Suppressor macrophage (primary cell): ENCODE data around the gene PTPRF.

Experiments used
- DNase-seq, 4 experiments: peaks; one replicate each; pipeline ENCODE4 v3.0.0-alpha.2; 2020 to 2022

Gene PTPRF

DNA sequence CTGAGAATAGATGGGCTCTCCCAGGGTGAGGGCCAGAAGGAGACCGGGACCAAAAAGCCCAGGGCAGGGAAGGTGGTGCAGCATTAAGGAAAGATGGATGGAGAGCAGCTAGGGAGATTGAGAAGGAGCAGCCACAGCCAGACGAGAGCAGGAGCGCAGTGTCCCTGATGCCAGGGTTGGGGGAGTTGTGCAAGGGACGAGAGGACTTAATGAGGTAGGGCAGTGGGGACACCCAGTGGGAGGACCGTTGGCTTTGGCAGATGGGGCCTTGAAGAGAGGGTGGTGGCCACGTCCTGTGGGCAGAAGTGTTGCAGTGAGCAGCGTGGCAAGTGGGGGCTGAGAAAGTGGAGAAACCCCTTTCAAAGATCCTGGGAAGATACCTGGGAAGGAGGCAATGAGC, 81.3 kb downstream of the PTPRF start:
- no peak for DNase-seq

DNA sequence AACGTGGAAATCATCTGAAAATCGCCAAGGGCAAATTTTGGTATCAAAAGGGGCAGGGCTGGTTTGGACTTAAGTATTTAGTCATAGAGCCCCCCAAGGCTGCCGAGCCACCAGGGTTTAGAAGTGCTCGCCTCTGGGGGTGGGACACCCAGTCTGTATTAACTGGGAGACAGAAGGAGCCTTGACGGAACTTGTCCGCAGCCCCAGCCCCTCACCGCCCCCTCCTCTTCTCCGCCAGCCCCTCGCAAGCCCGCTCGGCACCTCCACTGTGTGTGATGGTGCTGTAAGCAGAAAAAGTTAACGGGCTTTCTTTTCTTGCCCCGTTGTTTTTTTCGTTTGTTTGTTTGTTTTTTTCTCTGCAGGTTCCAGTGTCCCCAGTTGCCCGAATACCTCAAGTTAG, 81.7 kb downstream of the PTPRF start:
- DNase-seq: no peak

DNA sequence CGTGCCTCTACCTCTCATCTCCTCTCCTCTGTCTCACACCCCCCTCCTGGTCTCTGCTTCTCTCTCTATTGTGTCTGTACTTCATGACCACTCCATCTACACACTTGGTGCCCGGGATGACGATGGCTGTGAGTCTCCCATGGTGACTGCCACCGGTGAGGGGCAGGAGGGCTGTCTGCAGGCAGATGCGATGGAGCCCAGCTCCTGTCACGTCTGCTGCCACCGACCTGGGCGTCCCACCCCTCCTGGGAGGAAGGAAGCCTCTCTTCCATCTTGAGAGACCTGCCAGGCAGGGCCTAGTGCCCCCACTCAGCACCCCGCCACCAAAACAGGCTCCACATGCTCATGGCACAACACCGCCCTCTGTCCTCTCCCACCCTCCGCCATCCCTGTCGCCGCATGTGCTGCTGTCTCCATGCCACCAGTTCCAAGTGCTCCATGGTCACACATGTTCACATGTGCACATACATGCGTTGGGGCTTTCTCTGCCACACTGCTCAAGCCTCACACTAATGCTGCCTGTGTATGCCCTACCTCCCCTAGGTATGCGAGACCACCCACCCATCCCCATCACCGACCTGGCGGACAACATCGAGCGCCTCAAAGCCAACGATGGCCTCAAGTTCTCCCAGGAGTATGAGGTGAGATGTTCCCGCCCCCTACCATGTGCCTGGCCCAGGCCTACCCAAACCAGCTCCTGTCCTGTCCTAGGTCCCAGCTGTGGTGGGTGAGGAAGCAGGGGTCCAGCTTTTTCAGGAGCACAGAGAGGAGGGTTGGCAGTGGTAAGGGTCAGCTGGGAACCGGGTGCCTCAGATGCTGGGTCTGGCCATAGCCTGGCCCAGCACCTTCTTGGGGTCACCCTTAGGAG, 82.6 kb downstream of the PTPRF start:
- no peak for DNase-seq

DNA sequence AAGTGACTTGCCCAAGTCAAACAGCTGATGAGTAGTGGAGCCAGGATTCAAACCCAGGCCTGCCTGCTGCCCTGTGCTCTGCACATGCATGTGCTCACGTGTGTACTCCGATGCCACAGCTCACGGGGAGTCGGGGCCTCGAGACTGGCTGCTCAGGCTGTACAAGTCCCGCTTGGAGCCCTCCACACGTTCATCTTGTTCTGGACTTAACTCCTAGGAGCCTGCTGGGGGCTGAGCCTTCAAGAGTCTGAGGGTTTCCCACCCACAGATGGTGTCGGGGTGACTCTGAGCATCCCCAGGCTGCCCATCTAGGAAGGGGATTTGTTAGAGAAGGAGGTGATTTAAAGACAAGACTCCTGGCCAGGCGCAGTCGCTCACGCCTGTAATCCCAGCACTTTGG, 83.5 kb downstream of the PTPRF start:
- no peak for DNase-seq

DNA sequence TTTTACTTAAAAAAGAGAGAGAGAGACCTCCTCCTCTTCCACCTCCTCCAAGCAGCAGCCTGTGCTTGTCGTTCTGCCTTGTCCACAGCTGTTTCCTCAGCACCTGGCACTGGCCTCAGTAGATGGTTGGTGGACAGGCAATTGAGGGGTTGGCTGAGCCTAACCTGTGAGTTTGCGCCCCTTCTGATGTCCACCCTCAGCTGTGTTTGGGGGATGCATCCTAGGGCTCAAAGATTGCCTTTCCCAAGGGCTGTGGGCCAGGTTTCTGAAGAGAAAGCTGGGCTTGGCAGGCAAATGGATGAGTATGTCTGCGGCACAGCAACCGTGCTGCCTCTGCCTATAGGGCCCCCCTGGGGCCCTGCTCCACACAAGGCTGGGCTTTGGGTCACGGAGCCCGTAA, 84.2 kb downstream of the PTPRF start:
- no peak for DNase-seq

DNA sequence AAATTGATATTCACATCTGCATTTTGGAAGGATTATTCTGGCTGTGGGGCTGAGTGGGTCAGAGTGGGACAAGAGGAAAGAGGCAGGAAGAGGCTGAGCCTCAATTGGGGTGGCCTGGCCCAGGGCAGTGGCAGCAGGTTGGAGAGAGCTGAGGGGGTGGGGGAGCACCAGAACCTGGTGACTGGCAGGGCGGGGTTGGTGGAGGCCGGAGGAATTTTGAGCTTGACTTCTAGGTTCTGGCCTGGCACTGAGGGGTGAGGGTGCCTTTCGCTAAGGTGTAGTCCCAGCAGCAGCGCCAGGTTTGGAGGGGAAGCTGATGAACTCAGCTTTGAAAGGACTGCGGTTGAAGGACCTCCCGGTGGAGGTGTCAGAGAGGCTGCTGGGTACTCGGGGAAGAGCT, 85.7 kb downstream of the PTPRF start:
- DNase-seq: no peak

DNA sequence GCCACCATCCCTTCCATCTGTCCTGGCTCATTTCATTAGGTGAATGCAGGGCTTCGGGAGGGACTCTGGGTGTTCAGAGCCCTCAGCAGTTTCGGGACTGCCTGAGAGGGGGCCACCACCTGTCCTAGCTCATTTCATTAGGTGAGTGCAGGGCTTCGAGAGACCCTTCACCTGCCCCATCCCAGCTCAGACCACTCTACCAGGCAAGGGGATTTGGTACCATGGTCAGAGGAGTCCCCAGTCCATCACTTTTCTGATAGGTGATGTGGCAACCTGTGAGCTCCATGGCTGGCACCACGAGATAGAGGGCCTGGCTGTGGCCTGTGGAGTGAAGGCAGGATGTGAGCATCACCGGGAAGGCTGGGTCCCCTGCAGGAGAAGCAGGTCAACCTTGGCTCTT, 86.3 kb downstream of the PTPRF start:
- DNase-seq: no peak

DNA sequence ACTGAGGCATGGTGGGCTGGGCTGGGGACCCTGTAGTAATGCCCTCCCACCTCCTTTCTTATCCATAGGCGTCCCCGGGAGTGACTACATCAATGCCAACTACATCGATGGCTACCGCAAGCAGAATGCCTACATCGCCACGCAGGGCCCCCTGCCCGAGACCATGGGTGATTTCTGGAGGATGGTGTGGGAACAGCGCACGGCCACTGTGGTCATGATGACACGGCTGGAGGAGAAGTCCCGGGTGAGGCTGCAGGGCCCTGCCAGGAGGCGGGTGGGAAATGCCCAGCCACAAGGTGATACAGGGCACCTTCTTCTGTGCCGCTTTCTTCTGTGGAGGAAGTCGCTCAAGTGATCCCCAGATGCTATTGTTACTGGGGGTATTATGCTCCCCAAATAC, 87.0 kb downstream of the PTPRF start:
- no peak for DNase-seq

DNA sequence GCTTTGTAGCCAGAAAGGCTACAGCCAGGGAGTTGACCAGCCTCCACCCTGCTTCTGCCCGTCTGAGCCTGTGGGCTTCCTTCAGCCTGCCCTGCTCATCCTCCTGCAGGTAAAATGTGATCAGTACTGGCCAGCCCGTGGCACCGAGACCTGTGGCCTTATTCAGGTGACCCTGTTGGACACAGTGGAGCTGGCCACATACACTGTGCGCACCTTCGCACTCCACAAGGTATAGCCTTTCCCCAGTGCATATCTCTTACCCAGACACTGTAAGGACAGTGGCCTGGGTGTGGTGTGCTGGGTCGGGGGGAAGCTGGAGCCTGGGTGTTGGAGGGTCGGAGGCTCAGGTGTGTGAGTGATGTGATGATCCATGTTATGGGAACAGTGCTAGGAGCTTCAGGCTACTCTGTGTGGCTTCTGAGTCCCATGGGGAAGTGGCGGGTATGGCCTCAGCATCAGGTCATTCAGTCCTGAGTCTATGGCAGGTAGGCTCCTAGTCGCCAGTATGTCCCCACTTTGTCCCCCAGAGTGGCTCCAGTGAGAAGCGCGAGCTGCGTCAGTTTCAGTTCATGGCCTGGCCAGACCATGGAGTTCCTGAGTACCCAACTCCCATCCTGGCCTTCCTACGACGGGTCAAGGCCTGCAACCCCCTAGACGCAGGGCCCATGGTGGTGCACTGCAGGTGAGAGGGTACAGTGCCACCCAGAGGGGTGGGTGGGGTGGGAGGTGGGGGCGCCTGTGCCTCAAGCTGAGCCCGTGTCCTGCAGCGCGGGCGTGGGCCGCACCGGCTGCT, 88.0 kb downstream of the PTPRF start:
- DNase-seq: no peak

DNA sequence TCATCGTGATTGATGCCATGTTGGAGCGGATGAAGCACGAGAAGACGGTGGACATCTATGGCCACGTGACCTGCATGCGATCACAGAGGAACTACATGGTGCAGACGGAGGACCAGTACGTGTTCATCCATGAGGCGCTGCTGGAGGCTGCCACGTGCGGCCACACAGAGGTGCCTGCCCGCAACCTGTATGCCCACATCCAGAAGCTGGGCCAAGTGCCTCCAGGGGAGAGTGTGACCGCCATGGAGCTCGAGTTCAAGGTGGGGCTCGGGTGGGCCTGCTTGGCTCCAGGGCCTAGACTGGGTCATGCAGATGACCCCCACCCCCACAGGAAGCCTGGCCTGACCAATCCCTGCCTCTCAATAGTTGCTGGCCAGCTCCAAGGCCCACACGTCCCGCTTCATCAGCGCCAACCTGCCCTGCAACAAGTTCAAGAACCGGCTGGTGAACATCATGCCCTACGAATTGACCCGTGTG, 88.7 kb downstream of the PTPRF start:
- DNase-seq: no peak

DNA sequence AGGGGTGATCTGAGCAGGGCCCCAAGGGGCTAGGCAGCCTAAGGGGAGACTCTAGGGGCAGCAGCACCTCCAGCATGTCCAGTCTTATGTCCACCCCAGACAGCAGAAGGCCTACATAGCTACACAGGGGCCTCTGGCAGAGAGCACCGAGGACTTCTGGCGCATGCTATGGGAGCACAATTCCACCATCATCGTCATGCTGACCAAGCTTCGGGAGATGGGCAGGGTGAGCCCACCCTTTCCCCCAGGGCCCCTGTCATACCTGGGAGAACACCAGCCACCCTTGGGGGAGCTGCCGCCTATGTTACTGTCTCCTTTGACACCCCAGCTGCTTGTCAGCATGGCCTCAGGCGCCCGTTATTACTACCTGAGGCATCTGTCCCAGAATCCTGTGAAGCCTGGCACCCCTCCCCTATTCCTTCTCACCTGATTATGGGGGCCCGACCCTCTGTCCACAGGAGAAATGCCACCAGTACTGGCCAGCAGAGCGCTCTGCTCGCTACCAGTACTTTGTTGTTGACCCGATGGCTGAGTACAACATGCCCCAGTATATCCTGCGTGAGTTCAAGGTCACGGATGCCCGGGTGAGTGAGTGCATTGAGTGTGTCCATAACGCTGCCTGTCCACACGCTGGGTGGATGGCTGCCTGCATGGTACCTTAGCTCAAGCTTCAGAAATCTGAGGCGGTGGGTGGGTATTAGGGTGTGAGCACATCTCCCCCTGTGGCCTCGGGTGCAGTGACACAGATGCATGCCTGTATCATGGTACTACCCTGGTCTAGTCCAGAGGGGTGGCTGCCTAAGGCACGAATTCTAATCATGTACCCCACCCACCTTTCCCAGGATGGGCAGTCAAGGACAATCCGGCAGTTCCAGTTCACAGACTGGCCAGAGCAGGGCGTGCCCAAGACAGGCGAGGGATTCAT, 89.6 kb downstream of the PTPRF start:
- no peak for DNase-seq

DNA sequence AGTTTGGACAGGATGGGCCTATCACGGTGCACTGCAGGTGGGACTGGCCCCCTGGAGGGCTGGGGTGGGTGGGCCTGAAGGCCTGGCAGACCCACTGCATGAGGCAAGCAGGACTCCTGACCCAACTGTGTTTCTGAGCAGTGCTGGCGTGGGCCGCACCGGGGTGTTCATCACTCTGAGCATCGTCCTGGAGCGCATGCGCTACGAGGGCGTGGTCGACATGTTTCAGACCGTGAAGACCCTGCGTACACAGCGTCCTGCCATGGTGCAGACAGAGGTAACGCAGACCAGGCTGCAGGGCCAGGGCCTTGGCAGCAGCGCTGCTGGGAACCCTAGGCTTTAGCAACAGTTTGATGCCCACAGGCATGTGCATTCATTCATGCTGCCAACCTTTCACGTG, 90.3 kb downstream of the PTPRF start:
- DNase-seq: no peak

DNA sequence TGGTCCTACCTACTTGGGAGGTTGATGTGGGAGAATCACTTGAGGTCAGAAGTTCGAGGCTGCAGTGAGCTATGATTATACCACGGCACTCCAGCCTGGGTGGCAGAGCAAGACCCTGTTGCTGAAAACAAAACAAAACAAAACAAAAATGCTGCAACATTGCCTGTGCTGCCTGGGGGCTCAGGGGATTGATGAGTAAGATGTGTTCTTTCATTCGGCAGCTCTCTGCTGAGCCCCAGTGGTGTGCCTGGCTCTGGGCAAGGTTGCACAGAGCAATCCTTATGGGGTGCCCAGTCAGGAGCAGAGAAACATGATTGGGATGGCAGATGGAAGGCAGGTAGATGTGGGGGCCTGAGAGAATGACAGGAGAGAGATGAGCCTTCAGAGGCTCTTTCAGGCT, 90.7 kb downstream of the PTPRF start:
- no peak for DNase-seq

DNA sequence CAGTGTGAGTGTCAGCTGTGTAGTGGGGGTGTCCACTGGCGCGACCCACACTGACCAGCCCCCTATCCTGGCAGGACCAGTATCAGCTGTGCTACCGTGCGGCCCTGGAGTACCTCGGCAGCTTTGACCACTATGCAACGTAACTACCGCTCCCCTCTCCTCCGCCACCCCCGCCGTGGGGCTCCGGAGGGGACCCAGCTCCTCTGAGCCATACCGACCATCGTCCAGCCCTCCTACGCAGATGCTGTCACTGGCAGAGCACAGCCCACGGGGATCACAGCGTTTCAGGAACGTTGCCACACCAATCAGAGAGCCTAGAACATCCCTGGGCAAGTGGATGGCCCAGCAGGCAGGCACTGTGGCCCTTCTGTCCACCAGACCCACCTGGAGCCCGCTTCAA, 91.2 kb downstream of the PTPRF start:
- no peak for DNase-seq

DNA sequence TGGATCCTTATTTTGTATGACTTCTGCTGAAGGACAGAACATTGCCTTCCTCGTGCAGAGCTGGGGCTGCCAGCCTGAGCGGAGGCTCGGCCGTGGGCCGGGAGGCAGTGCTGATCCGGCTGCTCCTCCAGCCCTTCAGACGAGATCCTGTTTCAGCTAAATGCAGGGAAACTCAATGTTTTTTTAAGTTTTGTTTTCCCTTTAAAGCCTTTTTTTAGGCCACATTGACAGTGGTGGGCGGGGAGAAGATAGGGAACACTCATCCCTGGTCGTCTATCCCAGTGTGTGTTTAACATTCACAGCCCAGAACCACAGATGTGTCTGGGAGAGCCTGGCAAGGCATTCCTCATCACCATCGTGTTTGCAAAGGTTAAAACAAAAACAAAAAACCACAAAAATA, 91.8 kb downstream of the PTPRF start:
- no peak for DNase-seq

DNA sequence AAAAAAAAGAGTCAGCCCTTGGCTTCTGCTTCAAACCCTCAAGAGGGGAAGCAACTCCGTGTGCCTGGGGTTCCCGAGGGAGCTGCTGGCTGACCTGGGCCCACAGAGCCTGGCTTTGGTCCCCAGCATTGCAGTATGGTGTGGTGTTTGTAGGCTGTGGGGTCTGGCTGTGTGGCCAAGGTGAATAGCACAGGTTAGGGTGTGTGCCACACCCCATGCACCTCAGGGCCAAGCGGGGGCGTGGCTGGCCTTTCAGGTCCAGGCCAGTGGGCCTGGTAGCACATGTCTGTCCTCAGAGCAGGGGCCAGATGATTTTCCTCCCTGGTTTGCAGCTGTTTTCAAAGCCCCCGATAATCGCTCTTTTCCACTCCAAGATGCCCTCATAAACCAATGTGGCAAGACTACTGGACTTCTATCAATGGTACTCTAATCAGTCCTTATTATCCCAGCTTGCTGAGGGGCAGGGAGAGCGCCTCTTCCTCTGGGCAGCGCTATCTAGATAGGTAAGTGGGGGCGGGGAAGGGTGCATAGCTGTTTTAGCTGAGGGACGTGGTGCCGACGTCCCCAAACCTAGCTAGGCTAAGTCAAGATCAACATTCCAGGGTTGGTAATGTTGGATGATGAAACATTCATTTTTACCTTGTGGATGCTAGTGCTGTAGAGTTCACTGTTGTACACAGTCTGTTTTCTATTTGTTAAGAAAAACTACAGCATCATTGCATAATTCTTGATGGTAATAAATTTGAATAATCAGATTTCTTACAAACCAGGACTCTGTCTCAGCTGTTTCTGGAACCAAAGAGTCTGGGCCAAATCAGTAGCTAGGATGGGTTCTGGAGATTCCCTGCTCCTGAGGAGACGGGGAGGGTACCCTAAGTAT, 92.5 kb downstream of the PTPRF start:
- DNase-seq: no peak

DNA sequence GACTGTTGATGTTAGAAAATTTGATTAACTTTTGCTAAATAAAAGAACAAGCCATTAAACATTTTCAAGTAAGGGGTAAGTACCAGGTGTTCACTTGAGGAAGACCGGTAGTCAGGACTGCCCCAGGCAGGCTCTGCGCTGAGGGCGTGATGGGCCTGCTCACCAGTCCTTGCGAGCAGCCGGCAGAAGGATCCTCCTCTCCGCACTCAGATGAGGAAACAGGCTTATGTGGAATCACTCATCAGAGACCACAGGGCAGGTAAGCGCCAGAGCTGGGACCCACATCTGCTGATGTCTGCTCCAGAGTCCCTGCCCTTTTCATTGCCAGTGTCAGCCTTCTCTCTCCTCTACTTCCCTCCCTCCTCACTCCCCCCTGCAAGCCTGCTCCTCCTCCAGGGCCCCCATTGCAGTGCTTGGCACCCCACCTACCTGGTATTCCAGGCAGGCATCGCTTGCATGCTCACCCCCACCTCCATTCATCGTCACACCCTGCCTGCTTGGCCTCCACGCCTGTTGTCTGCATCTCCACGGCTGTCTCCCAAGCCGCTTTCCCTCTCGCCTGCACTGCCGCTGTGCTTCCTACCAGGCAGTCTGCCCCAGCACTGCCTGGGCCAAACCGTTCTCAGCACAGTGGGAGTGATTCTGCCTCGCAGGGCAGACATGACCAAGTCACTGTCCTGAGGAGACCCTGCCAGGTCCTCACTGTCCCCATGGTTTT, 94.5 kb downstream of the PTPRF start:
- no peak for DNase-seq

DNA sequence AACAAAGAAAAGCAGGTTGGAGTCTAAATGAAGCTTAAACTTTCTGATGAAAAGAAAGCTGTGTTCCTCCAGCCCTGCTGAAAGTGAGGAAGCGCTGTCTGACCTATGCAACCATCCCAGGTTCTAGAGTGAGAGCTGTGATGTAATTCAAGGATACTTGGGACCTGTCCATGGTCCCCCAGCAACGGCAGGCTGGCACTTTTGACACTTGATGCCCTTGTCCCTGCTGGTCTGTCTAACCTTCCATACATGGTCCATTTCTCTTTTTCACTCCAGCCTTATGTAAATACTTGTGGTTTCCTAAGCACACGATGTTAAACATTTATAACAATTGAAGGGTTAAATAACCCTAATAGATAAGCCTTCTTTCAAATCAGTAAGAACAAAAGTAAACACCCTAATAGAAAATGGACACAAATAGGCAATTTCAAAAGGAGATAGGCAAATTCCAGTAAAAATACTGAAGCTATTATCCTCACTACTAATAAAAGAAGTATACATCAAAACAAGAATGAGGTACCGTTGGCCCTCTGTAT, 101.5 kb downstream of the PTPRF start:
- no peak for DNase-seq

DNA sequence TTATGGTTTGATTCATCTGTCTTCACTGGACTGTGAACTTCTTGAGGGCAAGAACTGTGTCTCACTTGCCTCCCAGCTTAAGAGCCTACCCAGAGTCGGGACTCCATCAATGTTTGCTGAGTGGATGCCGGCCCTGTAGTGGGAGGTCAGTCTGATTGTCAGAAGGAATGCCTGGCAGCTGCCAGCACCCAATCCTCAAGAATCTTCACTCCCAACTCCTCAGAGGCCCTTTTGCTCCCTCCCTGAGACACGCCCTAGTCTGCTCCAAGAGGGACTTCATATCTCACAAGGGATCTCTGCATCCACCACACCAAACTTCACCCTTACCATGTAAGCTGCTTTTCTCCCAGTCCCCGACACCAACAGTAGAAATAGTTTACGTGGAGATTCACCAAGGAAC, 104.0 kb downstream of the PTPRF start:
- no peak for DNase-seq

DNA sequence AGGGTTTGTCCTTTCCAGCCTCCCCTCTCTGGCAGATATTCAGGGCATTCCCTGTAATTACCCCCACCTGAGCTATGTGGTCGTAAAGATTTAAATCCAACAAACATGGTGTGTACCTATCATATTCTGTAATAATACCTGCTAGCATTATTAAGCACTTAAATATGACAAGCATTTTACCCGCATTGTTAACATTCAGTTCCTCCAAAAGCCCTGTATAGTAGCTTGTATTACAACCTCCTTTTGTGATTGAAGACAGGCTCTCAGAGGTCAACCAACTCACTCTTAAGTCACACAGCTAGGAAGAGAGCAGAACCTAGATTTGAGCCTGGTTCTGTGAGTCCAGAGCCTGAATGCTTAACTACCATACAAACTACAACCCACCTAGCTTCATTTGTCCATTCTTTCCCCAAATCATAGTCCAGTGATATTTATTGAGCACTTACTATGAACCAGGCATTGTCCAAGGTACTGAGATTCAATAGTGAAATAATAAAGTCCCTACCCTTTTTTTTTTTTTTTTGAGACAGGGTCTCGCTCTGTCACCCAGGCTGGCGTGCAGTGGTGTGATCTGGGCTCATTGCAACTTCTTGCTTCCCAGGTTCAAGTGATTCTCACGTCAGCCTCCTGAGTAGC, 105.4 kb downstream of the PTPRF start:
- DNase-seq: no peak
